ENCODE results near the gene OTX2. TPM values are rescaled to one million over a fixed set of nuclear protein-coding genes. Genes with fewer than 3 reads are reported as not detected.

The OTX2 gene
- total RNA-seq, 1 experiment from 2014 or later = not detected

DNA sequence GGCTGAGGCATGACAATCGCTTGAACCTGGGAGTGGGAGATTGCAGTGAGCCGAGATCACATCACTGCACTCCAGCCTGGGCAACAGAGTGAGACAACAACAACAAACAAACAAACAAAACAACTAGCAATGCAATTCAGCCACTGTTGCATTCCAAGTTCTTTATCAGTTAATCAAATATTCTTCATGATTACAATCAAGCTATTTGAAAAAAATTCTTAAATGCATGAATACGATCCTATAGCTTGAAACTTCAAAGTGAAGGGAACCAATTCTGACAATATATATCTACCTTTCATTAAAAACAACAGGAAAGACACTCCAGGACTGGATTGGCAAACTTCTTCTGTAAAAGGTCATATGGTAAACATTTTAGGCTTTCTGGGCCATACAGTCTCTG, 31.3 kb upstream of the OTX2 start:
- BruUV-seq (replicated peaks) = no TSS peak
- POLR2A ChIA-PET = no interaction called here
- H3K9me3 ChIP-seq (ENCODE audit: control insufficient read depth, insufficient read depth, low read depth, low read length) = no peaks in the 10 kb centered on the region

DNA sequence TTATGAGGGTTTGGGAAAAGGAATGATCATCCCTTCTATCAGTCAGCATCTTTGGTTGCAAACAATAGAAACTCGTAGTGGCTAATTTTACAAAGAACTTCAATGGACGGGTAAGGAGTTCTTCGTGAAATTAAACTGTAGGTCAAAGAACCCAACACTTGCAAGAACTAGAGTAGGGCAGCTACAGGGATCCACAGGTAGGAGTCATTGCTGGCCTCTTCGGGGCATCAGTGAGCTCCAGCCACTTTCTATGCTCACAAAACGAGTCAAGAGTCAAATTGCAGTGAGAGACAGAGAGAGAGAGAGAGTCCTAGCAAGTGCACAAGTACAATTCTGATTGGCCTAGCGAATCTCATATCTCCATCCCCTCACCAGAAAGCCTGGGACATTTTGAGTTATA, 29.9 kb upstream of the OTX2 start:
- no peaks in the 10 kb centered on the region for H3K9me3 ChIP-seq (ENCODE audit: control insufficient read depth, insufficient read depth, low read depth, low read length)
- BruUV-seq (replicated peaks) = no TSS peak
- no peaks in the 10 kb centered on the region for H3K4me1 ChIP-seq (ENCODE audit: control insufficient read depth, insufficient read depth, low read length)
- ATAC-seq = no peak
- H3K27me3 ChIP-seq (ENCODE audit: control insufficient read depth, insufficient read depth, low read length) = no peaks in the 10 kb centered on the region; the same call in 1 of the 2 replicates
- TF ChIP-seq POLR2AphosphoS5 (IDR thresholded peaks at IDR 0.05; ENCODE audit: low read depth, low read length) = no peak
- TF ChIP-seq, protein P1, sequence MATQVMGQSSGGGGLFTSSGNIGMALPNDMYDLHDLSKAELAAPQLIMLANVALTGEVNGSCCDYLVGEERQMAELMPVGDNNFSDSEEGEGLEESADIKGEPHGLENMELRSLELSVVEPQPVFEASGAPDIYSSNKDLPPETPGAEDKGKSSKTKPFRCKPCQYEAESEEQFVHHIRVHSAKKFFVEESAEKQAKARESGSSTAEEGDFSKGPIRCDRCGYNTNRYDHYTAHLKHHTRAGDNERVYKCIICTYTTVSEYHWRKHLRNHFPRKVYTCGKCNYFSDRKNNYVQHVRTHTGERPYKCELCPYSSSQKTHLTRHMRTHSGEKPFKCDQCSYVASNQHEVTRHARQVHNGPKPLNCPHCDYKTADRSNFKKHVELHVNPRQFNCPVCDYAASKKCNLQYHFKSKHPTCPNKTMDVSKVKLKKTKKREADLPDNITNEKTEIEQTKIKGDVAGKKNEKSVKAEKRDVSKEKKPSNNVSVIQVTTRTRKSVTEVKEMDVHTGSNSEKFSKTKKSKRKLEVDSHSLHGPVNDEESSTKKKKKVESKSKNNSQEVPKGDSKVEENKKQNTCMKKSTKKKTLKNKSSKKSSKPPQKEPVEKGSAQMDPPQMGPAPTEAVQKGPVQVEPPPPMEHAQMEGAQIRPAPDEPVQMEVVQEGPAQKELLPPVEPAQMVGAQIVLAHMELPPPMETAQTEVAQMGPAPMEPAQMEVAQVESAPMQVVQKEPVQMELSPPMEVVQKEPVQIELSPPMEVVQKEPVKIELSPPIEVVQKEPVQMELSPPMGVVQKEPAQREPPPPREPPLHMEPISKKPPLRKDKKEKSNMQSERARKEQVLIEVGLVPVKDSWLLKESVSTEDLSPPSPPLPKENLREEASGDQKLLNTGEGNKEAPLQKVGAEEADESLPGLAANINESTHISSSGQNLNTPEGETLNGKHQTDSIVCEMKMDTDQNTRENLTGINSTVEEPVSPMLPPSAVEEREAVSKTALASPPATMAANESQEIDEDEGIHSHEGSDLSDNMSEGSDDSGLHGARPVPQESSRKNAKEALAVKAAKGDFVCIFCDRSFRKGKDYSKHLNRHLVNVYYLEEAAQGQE (IDR thresholded peaks at IDR 0.05; ENCODE audit: insufficient read depth in 1 of 2, low read depth in 2 of 2, low read length in 1 of 2) = no peak
- TF ChIP-seq, protein P2, sequence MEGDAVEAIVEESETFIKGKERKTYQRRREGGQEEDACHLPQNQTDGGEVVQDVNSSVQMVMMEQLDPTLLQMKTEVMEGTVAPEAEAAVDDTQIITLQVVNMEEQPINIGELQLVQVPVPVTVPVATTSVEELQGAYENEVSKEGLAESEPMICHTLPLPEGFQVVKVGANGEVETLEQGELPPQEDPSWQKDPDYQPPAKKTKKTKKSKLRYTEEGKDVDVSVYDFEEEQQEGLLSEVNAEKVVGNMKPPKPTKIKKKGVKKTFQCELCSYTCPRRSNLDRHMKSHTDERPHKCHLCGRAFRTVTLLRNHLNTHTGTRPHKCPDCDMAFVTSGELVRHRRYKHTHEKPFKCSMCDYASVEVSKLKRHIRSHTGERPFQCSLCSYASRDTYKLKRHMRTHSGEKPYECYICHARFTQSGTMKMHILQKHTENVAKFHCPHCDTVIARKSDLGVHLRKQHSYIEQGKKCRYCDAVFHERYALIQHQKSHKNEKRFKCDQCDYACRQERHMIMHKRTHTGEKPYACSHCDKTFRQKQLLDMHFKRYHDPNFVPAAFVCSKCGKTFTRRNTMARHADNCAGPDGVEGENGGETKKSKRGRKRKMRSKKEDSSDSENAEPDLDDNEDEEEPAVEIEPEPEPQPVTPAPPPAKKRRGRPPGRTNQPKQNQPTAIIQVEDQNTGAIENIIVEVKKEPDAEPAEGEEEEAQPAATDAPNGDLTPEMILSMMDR (IDR thresholded peaks at IDR 0.05) = no peak
- no peak for TF ChIP-seq SIN3A (IDR thresholded peaks at IDR 0.05; ENCODE audit: borderline replicate concordance, insufficient read depth, low read depth, low read length)
- TF ChIP-seq TCF7L2 (IDR thresholded peaks at IDR 0.05; ENCODE audit: low read depth, low read length) = no peak
- no peak overlapping the region for H3K4me3 ChIP-seq (ENCODE audit: low read depth in 2 of 2, low read length in 2 of 2)
- DNase-seq (ENCODE audit: low read depth, low spot score) = no peak
- ChIA-PET POLR2A (no interaction called here), CTCF (no interaction called here)
- H3K36me3 ChIP-seq (ENCODE audit: control insufficient read depth, insufficient read depth, low read length) = no peaks in the 10 kb centered on the region
- intact Hi-C loops (cut with micrococcal nuclease; ENCODE audit: unreplicated experiment) (no loop called here), in situ Hi-C loops (cut with HindIII; ENCODE audit: low pct_unique_long_range_greater_than_20kb, low sequenced_read_pairs) (no loop called here)
- no peak overlapping the region for H3K27ac ChIP-seq (ENCODE audit: low read length)

More for the DNA sequence above, 31.3 kb upstream of the OTX2 start:
- TF ChIP-seq TCF7L2 (IDR thresholded peaks at IDR 0.05; ENCODE audit: low read depth, low read length) (no peak), SIN3A (IDR thresholded peaks at IDR 0.05; ENCODE audit: borderline replicate concordance, insufficient read depth, low read depth, low read length) (no peak), POLR2AphosphoS5 (IDR thresholded peaks at IDR 0.05; ENCODE audit: low read depth, low read length) (no peak)
- TF ChIP-seq, protein P2 (IDR thresholded peaks at IDR 0.05) = no peak
- TF ChIP-seq, protein P1 (IDR thresholded peaks at IDR 0.05; ENCODE audit: insufficient read depth in 1 of 2, low read depth in 2 of 2, low read length in 1 of 2) = no peak
- H3K4me1 ChIP-seq (ENCODE audit: control insufficient read depth, insufficient read depth, low read length) = no peaks in the 10 kb centered on the region
- no peaks in the 10 kb centered on the region; the same call in 1 of the 2 replicates for H3K27me3 ChIP-seq (ENCODE audit: control insufficient read depth, insufficient read depth, low read length)
- H3K4me3 ChIP-seq (ENCODE audit: low read depth in 2 of 2, low read length in 2 of 2) = no peak overlapping the region
- in situ Hi-C loops (cut with HindIII; ENCODE audit: low pct_unique_long_range_greater_than_20kb, low sequenced_read_pairs) (no loop called here), intact Hi-C loops (cut with micrococcal nuclease; ENCODE audit: unreplicated experiment) (no loop called here)
- ATAC-seq = no peak
- H3K36me3 ChIP-seq (ENCODE audit: control insufficient read depth, insufficient read depth, low read length) = no peaks in the 10 kb centered on the region
- no peak overlapping the region for H3K27ac ChIP-seq (ENCODE audit: low read length)
- CTCF ChIA-PET = no interaction called here
- DNase-seq (ENCODE audit: low read depth, low spot score) = no peak

All from Panc1 (cell line).